VCaP (cell line): ENCODE measurements around the gene NPTX1.

Experiments
- H3K27ac ChIP-seq: fragments of 450-650 bp; 2 replicates; pipeline ENCODE4 v1.5.1; 2017
- TF ChIP-seq, protein P1 (sequence below): fragments of 450-650 bp; conservative IDR thresholded peaks from 2 replicates; pipeline ENCODE4 v1.5.1; 2017; ENCODE audit warnings: mild to moderate bottlenecking, moderate library complexity

NPTX1 gene

DNA sequence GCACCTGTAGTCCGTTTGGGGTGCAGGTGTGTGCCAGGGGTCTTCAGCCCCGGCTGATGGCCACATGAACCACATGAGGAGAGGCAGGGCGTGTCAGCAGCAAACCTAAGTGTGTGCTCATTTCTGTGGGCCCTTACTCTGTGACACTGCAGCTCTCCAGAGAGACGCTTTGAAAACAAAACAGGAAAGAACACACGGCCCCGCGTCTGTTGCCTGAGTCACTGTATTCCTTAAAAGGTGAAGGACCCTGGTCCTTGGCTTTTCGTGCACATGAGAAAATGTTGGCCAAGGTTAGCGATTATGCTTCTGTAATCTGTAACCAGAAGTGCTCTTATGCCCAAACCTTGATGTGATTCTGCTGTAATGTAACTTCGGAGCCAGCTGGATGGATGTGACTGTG lies 38.9 kb downstream of the NPTX1 start:
- TF ChIP-seq, protein P1, sequence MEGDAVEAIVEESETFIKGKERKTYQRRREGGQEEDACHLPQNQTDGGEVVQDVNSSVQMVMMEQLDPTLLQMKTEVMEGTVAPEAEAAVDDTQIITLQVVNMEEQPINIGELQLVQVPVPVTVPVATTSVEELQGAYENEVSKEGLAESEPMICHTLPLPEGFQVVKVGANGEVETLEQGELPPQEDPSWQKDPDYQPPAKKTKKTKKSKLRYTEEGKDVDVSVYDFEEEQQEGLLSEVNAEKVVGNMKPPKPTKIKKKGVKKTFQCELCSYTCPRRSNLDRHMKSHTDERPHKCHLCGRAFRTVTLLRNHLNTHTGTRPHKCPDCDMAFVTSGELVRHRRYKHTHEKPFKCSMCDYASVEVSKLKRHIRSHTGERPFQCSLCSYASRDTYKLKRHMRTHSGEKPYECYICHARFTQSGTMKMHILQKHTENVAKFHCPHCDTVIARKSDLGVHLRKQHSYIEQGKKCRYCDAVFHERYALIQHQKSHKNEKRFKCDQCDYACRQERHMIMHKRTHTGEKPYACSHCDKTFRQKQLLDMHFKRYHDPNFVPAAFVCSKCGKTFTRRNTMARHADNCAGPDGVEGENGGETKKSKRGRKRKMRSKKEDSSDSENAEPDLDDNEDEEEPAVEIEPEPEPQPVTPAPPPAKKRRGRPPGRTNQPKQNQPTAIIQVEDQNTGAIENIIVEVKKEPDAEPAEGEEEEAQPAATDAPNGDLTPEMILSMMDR: no peak
- H3K27ac ChIP-seq: no peak overlapping the region

DNA sequence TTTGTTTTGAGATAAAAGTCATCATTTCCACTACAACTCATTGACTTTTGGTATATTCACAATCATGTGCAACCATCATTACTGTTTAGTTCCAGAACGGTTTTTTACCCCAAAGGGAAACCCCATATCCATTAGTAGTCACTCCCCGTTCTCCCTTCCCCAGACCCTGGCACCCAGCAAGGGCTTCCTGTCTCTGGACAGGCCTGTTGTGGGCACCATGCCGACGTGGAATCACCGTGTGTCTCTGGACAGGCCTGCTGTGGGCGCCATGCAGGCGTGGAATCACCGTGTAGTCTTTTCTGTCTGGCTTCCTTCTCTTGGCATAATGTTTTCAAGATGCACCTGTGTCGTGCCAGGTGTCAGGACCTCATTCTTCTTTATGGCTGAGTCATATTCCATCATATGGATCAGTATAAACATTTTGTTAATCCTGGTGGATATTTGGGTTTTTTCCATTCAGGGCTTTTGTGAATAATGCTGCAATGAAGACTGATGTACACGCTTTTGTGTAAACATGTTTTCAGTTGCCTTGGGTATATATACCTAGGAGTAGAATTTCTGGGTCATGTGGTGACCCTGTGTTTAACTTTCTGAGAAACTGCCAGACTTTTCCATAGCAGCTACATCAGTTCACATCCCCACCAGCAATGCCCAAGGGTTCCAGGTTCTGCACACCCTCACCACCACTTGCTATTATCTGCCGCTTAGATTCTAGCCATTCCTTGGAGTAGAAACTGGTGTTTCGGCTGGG lies 42.3 kb downstream of the NPTX1 start:
- H3K27ac ChIP-seq: no peak overlapping the region
- TF ChIP-seq, protein P1: no peak

DNA sequence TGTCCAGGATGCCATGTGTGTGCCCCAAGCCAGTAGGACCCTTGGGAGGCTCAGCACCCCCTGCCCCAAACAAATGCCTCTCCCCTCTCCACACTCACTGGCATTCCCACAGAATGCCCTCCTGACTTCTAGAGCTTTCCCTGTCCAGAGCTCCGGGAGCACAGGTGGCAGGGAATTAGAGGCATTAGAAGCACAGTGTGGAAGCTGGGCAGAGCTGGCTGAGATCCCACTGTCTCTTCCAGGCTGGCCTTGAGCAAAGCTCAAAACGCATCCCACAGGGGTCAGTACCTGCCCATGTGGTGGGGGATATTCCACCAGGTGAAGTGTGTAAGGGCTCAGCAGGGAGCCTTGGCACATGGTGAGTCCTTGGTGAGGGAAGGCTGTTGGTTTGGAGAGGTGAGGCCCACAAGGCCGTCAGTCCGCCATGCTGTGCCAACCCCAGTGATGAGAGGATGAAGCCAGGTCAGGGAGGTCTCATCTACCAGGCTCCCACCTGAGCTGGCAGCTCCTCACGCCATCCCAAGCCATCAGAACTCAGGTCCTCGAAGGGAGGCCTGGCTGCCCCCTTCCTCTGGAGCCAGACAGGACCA lies 43.4 kb downstream of the NPTX1 start:
- no peak overlapping the region for H3K27ac ChIP-seq
- TF ChIP-seq, protein P1: no peak

DNA sequence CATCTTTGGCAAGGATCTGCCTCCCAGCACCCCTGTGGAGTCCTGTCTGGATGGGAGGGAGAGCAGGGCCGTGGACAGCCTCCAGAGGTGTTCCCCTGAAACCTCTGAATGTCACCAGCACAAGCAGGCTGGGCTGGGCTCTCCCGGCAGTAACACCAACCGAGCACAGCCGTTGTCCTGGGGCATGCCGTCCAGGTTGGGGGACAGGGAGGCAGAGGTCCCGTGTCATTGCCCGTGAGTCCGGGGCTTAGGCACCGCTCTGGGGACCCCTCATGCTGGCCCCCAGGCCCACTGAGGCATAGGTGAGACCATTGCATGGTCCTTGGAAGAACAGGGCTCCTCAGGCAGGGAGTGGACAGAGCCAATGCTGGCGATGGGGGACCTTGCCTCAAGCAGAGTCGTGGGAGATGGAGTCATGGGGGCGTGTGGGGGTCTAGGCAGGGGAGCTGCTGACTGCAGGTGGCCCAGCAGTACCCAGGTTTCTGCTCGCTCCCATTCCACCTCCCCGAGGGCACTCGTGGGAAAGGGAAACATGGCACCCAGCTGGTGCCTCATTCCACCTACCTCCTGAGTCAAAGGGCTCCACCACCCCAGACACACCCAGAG lies 44.0 kb downstream of the NPTX1 start:
- H3K27ac ChIP-seq: no peak overlapping the region
- TF ChIP-seq, protein P1: no peak

DNA sequence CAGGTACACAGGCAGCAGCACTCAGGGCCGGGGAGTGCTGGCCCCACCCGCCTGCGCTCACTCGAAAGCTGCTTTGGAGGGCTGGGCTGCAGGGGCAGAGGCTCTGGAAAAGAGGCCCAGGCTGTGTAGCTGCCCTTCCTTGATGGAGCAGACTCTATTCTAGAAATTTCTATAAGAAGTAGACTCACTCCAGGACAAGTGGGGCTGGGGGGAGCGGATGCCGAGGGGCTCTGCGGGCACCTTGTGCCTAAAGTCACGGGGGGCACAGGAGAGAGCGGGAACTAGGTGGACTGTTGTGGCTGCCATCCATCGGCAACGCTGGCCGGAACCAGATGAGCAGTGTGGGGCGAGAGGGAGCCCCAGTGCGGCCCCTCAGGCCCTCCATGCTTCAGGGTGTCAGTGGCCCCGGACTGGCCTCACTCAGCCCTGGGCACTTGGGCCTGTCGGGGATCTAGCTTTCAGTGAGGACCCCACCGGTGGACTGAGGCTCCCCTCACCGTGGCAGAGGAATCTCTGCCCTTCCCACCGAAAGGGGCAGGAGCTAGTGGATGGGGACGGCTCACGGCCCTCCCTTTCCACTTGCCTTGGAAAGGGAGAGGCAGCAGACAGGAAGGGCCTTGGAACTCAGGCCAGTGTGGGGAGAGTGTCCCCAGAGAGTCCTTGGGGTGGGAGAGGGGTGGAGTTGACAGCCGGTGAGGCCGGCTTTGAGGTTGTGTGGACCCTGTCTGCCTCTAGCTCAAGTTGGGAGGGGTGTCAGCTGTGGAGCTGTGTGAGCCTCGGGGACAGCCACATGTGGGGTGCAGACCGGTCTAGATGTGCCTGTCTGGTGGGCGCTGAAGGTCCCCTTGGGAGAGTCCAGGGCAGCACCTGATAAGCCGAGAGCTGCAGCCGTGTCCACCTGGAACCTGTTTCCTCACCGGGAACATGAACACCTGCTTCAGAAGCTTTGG lies 44.9 kb downstream of the NPTX1 start:
- no peak overlapping the region for H3K27ac ChIP-seq
- TF ChIP-seq, protein P1: no peak

DNA sequence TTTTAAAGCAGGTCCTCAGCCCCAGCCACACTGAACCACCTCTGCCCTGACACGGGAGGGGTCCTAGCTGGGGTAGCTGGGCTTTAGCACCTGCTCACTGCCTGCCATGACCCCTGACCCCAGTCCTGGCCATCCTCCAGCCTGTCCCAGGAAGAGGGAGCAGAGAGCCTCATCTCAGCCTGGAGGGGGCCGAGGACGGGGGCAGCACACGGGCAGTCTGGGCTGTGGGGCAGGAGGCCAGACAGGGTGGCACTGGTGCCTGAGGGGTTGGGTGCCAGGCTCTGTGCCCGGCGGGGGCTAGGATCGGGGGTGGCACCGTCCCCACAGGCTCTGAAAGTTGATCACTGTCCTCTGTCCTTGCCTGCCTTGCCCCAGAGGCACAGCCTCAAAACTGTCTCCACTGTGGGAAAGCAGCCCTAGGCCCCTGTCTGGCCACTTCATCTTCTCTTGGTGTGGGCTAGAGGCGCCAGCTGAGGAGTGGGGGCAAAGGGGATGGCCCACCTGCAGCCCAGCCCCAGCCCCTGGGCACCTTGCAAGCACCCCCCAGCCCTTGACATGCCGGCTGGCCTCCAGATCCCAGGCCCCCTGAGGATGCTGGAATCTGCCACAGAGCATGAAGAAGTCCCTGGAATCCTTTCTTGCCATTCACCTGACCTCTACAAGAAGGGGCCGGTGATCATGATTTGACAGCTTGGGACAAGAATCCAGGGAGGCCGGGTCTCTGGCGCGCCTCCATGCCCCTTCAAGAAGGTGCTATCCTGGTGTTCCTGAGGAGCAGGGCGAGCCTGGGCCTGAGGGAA lies 45.8 kb downstream of the NPTX1 start:
- H3K27ac ChIP-seq: no peak overlapping the region
- TF ChIP-seq, protein P1: no peak
